ENCODE measurements around the gene WDR70.
"Not testable (repeated sequence)": the region's sequence is repeated elsewhere in the genome, so short reads cannot be mapped to it uniquely, and the experiment has no call there.

WDR70 gene

GRCh38 chr5:37767251-37767650, 388.1 kb downstream of the WDR70 start:
- no peak for DNase-seq (ENCODE audit: low read depth in 3 of 3)

GRCh38 chr5:37767961-37768360, 388.8 kb downstream of the WDR70 start:
- DNase-seq (ENCODE audit: low read depth in 3 of 3), result no peak

DNA sequence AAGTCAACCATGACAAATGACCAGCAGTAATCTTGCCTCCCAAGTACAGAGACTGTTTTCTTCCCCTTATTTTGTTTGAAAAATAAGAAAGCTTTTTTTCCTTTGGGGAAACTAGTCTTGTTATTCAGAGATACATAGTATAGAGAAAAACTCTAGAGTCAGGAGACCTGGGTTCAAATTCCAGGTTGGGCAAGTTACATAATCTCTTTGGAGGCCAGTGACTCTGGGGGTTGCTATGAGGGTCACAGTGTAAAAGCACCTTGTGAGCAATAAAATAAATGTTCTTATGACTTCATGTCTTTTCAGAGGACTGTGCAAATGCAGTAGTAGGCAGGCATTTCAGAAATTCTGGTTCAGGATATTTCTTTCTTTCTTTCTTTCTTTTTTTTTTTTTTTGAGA, 389.3 kb downstream of the WDR70 start:
- no peak for DNase-seq (ENCODE audit: low read depth in 3 of 3)

DNA sequence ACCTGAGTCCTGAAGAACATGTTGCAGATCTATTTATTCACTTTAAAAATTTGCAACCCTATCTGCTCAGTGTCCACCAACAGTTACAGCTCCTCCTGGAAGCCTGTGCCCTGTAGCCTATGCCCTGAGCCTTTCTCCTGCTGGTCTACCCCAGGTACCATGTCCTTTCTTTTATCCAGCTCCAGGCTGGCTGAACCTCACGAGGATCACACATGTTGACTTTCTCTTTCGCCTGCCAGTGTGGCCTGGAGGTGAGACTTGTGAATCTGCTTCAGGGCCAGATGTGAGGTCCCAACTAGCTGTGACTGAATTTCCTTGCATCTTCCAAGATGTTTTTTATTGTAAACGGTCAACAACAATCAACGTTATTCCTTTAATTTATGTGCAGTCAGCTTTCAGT, 390.0 kb downstream of the WDR70 start:
- no peak for DNase-seq (ENCODE audit: low read depth in 3 of 3)

- DNase-seq (ENCODE audit: low read depth in 3 of 3), result no peak
Observed at GRCh38 chr5:37769840-37770239, 390.7 kb downstream of the WDR70 start.

GRCh38 chr5:37770786-37771185, 391.7 kb downstream of the WDR70 start:
- no peak for DNase-seq (ENCODE audit: low read depth in 3 of 3)

- DNase-seq (ENCODE audit: low read depth in 3 of 3), result no peak
Observed at GRCh38 chr5:37771203-37771611, 392.1 kb downstream of the WDR70 start.

- no peak for DNase-seq (ENCODE audit: low read depth in 3 of 3)
Observed at GRCh38 chr5:37771731-37772130, 392.6 kb downstream of the WDR70 start.

DNA sequence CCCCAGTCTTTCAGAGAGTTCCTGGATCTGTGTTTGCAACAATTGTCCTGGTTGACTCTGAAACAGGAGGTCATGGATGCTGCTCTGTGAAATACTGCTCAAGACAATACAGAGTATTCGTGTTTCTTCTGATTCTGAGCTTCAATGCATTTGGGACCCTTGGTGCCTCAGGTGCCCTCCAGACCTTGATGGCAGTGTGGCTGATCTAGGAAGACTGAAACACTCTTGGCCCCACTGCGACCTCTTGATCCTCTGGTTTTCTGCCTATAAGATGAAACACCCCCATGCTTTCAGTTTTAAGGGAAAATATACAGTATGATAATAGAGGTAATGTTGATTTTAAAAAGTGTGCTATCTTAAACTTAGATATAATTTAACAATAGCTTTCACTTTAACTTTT, 393.1 kb downstream of the WDR70 start:
- no peak for DNase-seq (ENCODE audit: low read depth in 3 of 3)

DNA sequence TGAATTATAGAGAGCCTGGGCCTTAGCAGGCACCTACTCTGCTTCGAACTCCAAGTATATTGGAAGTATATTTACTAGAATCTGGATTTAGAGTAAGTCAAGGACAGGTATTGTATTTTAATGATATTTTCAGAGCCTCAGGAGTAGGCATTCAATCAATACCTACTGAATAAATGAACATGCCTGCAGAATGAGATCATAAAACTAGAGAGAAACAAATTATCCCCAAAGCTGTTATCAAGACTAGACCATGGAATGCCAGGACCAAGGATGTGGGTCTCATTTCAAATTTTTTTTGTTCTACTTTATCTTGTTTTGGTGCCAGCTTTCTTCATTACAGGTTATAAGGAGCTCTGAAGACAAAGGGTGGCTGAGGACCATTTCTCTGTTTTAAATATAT, 394.7 kb downstream of the WDR70 start:
- DNase-seq (ENCODE audit: low read depth in 3 of 3), result no peak

DNA sequence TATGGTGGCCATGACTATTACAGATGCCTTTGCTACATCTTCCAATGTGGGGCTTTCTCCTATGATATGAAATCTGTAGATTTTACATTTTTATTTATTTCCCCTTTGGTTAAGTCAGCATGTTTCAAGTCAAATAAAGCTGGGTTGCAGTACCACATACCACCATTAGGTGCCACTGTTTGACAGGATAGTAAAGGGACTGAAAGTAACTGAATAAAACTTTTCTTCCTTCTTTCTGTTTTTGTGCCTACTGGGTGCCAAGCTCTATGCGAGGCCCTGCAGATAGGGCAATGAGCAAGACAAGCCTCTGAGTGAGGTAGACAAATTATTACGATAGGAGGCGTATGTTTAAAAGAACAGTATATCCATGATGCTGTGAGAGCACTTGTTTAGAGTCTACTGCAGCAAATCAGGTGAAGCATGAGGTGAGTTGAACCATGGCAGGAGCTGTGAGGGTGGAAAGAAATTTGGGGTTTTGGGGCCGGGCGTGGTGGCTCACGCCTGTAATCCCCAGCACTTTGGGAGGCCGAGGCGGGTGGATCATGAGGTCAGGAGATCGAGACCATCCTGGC, 395.9 kb downstream of the WDR70 start:
- peak in 2 of 3 donors; percentile 2 to 14 for DNase-seq (ENCODE audit: low read depth in 3 of 3)

GRCh38 chr5:37776826-37777225, 397.7 kb downstream of the WDR70 start:
- DNase-seq (ENCODE audit: low read depth in 3 of 3), result no peak

DNA sequence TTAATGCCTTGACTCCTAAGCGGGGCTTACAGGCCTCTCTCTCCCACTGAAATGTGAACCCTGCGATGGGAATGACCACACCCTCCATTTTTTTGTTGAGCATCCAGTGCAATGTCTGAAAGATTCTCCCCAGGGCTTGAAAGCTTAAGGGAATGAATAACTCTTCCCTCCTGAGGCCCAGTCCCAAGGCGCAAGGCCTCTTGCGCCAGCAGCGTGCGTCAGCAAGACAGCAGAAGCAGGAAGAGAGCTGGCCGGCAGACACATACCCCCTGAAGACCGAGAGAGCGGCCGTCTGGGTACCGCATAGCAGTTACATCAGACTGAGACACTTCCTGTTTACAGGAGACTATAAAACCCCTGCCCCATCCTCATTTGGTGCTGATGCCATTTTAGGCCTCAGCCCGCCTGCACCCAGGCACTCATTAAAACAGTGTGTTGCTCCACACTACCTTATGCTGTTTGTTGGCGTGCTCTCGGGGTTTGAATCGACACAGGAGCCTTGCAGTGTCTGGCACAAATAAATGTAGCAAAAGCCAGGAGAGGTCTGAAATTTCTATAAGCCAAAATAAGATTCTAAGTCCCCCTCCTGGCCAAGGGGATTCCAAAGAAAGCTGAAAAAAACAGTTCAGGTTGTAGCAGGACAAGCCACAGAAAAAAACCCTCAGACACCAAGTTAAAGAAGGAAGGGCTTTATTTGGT, 398.5 kb downstream of the WDR70 start:
- DNase-seq (ENCODE audit: low read depth in 3 of 3), result no peak

DNA sequence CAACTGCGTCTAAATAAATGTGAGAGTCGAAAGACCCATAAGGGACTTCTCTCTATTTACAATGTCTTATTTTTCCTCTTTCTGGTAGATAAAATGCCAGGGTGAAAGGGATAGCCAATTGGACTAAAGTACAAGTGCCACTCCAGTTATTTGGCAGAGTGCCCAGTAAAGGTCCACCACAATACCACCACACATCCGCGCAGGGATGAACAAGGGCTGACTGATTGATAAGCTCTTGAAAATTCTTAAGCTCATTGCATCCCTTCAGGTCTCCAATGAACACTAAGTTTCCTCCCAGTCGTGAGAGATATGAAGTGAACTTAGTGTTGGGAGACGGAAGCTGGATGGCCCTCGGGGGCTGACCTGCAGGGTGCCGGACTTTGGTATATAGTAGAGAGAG, 402.3 kb downstream of the WDR70 start:
- DNase-seq (ENCODE audit: low read depth in 3 of 3), result not testable (repeated sequence)

- no peak for DNase-seq (ENCODE audit: low read depth in 3 of 3)
Observed at GRCh38 chr5:37786416-37786815, 407.3 kb downstream of the WDR70 start.

GRCh38 chr5:37786862-37787519, 407.9 kb downstream of the WDR70 start:
- no peak for DNase-seq (ENCODE audit: low read depth in 3 of 3)

GRCh38 chr5:37787742-37788141, 408.6 kb downstream of the WDR70 start:
- DNase-seq (ENCODE audit: low read depth in 3 of 3), result no peak

- DNase-seq (ENCODE audit: low read depth in 3 of 3), result no peak
Observed at GRCh38 chr5:37789991-37790390, 410.9 kb downstream of the WDR70 start.

- no peak for DNase-seq (ENCODE audit: low read depth in 3 of 3)
Observed at GRCh38 chr5:37791321-37791720, 412.2 kb downstream of the WDR70 start.

- no peak for DNase-seq (ENCODE audit: low read depth in 3 of 3)
Observed at GRCh38 chr5:37792975-37793631, 414.0 kb downstream of the WDR70 start.

DNA sequence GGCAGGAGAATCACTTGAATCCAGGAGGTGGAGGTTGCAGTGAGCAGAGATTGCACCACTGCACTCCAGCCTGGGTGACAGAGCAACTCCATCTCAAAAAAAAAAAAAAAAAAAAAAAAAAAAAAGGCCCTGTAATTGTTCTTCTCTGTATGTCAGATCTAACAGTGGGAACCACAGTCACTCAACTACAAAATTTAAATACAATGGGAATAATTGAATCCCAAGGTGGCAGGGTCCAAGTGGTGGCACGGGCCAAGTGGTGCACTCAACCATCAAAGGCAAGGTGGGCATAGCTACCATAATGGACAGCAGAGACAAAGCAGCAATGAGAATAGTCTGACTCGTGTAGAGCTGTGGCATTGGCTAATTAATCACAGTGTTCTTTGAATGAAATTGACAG, 416.2 kb downstream of the WDR70 start:
- DNase-seq (ENCODE audit: low read depth in 3 of 3), result not testable (repeated sequence)

- DNase-seq (ENCODE audit: low read depth in 3 of 3), result not testable (repeated sequence)
Observed at GRCh38 chr5:37796435-37796834, 417.3 kb downstream of the WDR70 start.
